Peyer's patch (tissue), 4 donors: ENCODE measurements around the gene GPR62.

ENCODE experiments used
- POLR2A ChIP-seq, 2 donors: fragments of 450-650 bp; IDR thresholded peaks; one replicate each; pipeline ENCODE4 v1.5.1; 2017; ENCODE audit warnings: antibody characterized with exemption in 2 of 2, mild to moderate bottlenecking in 2 of 2, moderate library complexity in 2 of 2
- TF ChIP-seq, protein P1 (sequence below), 6 experiments: fragments of 450-650 bp in 4 of 6; fragments of 200-600 bp in 2 of 6; sonication (generic) in 1 of 6; IDR thresholded peaks; one replicate each; pipeline ENCODE4 v1.5.1; 2017 to 2019; ENCODE audit warnings: antibody characterized with exemption in 6 of 6, mild to moderate bottlenecking in 3 of 6, moderate library complexity in 1 of 6

- TF ChIP-seq, protein P1, sequence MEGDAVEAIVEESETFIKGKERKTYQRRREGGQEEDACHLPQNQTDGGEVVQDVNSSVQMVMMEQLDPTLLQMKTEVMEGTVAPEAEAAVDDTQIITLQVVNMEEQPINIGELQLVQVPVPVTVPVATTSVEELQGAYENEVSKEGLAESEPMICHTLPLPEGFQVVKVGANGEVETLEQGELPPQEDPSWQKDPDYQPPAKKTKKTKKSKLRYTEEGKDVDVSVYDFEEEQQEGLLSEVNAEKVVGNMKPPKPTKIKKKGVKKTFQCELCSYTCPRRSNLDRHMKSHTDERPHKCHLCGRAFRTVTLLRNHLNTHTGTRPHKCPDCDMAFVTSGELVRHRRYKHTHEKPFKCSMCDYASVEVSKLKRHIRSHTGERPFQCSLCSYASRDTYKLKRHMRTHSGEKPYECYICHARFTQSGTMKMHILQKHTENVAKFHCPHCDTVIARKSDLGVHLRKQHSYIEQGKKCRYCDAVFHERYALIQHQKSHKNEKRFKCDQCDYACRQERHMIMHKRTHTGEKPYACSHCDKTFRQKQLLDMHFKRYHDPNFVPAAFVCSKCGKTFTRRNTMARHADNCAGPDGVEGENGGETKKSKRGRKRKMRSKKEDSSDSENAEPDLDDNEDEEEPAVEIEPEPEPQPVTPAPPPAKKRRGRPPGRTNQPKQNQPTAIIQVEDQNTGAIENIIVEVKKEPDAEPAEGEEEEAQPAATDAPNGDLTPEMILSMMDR (IDR thresholded peaks at IDR 0.05) = peak; percentile 98 to 100 (median 100)
- TF ChIP-seq POLR2A (IDR thresholded peaks at IDR 0.05) = peak; percentile 63 to 79
These were observed 13.2 kb upstream of the GPR62 start, which contains the start of the genes PARP3 and RRP9 for GRCh38 chr3:51941798-51942602.
